Testis (tissue), 3 donors: ENCODE data around the gene GLOD5. TPM values are rescaled to one million over a fixed set of nuclear protein-coding genes. Genes with fewer than 3 reads are reported as not detected.

Experiments used
- DNase-seq: peaks from one replicate; pipeline ENCODE4 v3.0.0-alpha.2; 2019
- H3K27ac ChIP-seq, 2 donors: fragments of 200-600 bp; sonication (generic); one replicate each; pipeline ENCODE4 v1.5.1; 2019
- H3K27me3 ChIP-seq: fragments of 200-600 bp; sonication (generic); one replicate; pipeline ENCODE4 v1.5.1; 2019
- H3K36me3 ChIP-seq: fragments of 200-600 bp; sonication (generic); one replicate; pipeline ENCODE4 v1.5.1; 2017; ENCODE audit warnings: low read depth; ENCODE audit errors: missing control alignments
- H3K4me1 ChIP-seq: fragments of 200-600 bp; sonication (generic); one replicate; pipeline ENCODE4 v1.5.1; 2019
- H3K4me3 ChIP-seq, 2 donors: fragments of 200-600 bp; sonication (generic); one replicate each; pipeline ENCODE4 v1.5.1; 2017 to 2019
- H3K9me3 ChIP-seq: fragments of 200-600 bp; sonication (generic); one replicate; pipeline ENCODE4 v1.5.1; 2017
- POLR2A ChIP-seq: fragments of 450-650 bp; IDR thresholded peaks from one replicate; pipeline ENCODE4 v1.6.1; 2017; ENCODE audit warnings: antibody characterized with exemption, mild to moderate bottlenecking, moderate library complexity
- WGBS, 2 donors: methylation state at CpG; one replicate each; pipeline ENCODE4 v1.1.5; 2018; 5-methylcytosine and 5-hydroxymethylcytosine counted together
- intact Hi-C: fragments of 100-400 bp; cut with DNase I; formaldehyde crosslinking; loops from one replicate; pipeline ENCODE4 v1.15.1; 2023; ENCODE audit warnings: low total_unique reads
- polyA plus RNA-seq: library from polyadenylated mRNA; stranded (reverse); fragments of 350-450 nt; fragmentation: Illumina TruSeq; extraction: RNeasy Lipid Tissue Mini Kit (QIAGEN cat#74804); gene quantifications from one replicate; pipeline ENCODE4 v1.2.3, GENCODE V29; 2014; ENCODE audit warnings: low read depth, low replicate concordance; ENCODE audit not compliant: insufficient read depth
- total RNA-seq, 2 donors: library from RNA; depleted of rRNA; stranded (reverse); fragments of >200 nt; gene quantifications; one replicate each; pipeline ENCODE4 v1.2.3, GENCODE V29; 2016
- TF ChIP-seq, protein P1 (sequence below), 3 experiments: fragments of 450-650 bp in 2 of 3; fragments of 200-600 bp in 1 of 3; sonication (generic) in 1 of 3; IDR thresholded peaks; one replicate each; pipeline ENCODE4 v1.5.1; 2016 to 2019; ENCODE audit warnings: antibody characterized with exemption in 3 of 3, mild to moderate bottlenecking in 2 of 3, moderate library complexity in 1 of 3

Gene GLOD5
- total and polyA plus RNA-seq, 3 donors from 2014 or later, result 0.83 TPM; not detected in 2

DNA sequence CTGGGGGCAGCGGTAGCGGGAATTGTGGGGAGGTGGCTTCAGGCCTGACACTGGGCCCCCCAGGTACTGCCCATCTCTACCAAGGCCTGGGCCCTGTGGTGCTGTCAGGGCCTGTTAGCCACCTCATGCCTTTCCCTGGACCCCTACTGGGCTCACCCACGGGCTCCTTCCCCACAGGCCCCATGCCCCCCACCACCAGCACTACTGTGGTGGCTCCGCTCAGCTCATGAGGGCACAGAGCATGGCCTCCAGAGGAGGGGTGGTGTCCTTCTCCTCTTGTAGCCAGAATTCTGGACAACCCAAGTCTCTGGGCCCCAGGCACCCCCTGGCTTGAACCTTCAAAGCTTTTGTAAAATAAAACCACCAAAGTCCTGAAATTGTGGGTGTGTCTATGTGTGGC is 32.4 kb downstream of the GLOD5 start:
- WGBS, 2 donors, result 93 to 100% methylated on average over 1 to 3 of the region's 4 CpGs
- Histone ChIP-seq H3K36me3 (no peaks in the 10 kb centered on the region), H3K4me1 (no peaks in the 10 kb centered on the region), H3K27me3 (no peaks in the 10 kb centered on the region), H3K27ac (no peak overlapping the region), H3K4me3 (no peak overlapping the region), H3K9me3 (no peaks in the 10 kb centered on the region)
- no peak for TF ChIP-seq POLR2A
- TF ChIP-seq, protein P1, sequence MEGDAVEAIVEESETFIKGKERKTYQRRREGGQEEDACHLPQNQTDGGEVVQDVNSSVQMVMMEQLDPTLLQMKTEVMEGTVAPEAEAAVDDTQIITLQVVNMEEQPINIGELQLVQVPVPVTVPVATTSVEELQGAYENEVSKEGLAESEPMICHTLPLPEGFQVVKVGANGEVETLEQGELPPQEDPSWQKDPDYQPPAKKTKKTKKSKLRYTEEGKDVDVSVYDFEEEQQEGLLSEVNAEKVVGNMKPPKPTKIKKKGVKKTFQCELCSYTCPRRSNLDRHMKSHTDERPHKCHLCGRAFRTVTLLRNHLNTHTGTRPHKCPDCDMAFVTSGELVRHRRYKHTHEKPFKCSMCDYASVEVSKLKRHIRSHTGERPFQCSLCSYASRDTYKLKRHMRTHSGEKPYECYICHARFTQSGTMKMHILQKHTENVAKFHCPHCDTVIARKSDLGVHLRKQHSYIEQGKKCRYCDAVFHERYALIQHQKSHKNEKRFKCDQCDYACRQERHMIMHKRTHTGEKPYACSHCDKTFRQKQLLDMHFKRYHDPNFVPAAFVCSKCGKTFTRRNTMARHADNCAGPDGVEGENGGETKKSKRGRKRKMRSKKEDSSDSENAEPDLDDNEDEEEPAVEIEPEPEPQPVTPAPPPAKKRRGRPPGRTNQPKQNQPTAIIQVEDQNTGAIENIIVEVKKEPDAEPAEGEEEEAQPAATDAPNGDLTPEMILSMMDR (IDR thresholded peaks at IDR 0.05), result no peak
- intact Hi-C loops, result no loop called here
- DNase-seq, result no peak

- DNase-seq, result no peak
- Histone ChIP-seq H3K4me1 (no peaks in the 10 kb centered on the region), H3K9me3 (no peaks in the 10 kb centered on the region), H3K27me3 (no peaks in the 10 kb centered on the region), H3K4me3 (no peak overlapping the region), H3K36me3 (no peaks in the 10 kb centered on the region), H3K27ac (no peak overlapping the region)
- 87 to 89% methylated on average over 11 to 12 of the region's 12 CpGs for WGBS, 2 donors
- TF ChIP-seq, protein P1 (IDR thresholded peaks at IDR 0.05), result no peak
- intact Hi-C loops, result no loop called here
Observed at GRCh38 chrX:48794340-48794910, 32.9 kb downstream of the GLOD5 start.

GRCh38 chrX:48794911-48795515 is 33.5 kb downstream of the GLOD5 start:
- 72 to 76% methylated on average over 5 to 8 of the region's 8 CpGs for WGBS, 2 donors
- Histone ChIP-seq H3K9me3 (no peaks in the 10 kb centered on the region), H3K27me3 (no peaks in the 10 kb centered on the region), H3K27ac (no peak overlapping the region), H3K36me3 (no peaks in the 10 kb centered on the region), H3K4me1 (no peaks in the 10 kb centered on the region), H3K4me3 (no peak overlapping the region)
- intact Hi-C loops, result no loop called here
- no peak for DNase-seq
- TF ChIP-seq POLR2A, result no peak
- TF ChIP-seq, protein P1 (IDR thresholded peaks at IDR 0.05), result no peak

GRCh38 chrX:48798318-48798717 is 36.8 kb downstream of the GLOD5 start:
- H3K27me3 ChIP-seq, result no peaks in the 10 kb centered on the region
- H3K27ac ChIP-seq, result no peak overlapping the region
- no peak for DNase-seq
- no peak overlapping the region for H3K4me3 ChIP-seq
- no peaks in the 10 kb centered on the region for H3K4me1 ChIP-seq
- intact Hi-C loops, result no loop called here
- no peaks in the 10 kb centered on the region for H3K36me3 ChIP-seq
- no peaks in the 10 kb centered on the region for H3K9me3 ChIP-seq
- TF ChIP-seq, protein P1 (IDR thresholded peaks at IDR 0.05), result no peak
- TF ChIP-seq POLR2A, result no peak
- 80 to 88% methylated on average over 2 of the region's 2 CpGs for WGBS, 2 donors
